ENCODE data around the gene SLC25A47.
A peak's percentile ranks its signal among the peaks of the same experiment; 100 is the strongest.
"Not testable (repeated sequence)": the region's sequence is repeated elsewhere in the genome, so short reads cannot be mapped to it uniquely, and the experiment has no call there.

Gene SLC25A47

DNA sequence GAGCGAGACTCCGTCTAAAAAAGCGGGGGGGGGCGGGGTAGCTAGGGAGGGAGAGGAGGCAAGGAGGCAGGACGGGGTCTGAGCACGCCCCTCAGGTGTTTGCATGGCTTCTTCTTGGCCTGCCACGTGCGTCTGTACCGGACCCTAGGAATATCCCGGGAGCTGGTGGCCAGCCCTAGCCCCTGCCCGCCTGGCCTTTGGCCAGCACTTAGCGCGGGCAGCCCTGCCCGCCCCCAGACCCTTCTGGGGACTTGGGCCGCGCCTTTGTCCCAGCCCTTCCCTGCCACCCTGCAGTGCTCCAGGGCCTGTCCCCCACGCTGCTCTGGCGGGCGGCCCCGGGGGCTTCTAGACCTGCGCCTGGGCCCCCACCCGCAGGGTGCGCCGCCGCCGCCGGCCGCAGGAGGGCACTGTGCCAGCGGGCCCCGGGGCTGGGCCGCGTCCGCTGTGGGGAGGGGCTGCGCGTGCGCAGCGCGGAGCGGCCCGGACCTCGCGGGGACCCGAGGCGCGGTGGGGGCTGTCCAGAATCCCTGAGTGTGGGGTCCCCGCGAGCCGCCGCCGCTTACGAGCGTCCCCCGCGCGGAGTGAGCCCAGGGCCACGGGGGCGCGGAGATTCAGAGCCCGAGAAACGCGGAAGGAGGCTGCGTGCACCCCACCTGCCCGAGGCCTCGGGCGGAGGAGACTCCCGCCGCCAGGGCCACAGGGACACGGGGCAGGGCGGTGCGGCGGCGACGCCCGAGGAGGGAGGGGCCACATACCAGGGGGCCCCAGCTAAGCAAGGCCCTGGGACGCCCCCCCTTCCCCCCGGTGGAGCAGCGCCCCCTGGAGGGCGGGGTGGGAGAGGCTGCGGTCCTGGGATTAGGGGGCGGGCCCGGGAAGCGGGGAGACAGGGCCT, 37.9 kb upstream of the SLC25A47 start:
- Mint-ChIP-seq H3K4me3 (peak overlapping the region; percentile 77 to 89 (median 79)), H3K27ac (peak overlapping the region in 2 of 3 experiments; percentile 73 to 87), H3K36me3 (ENCODE audit: low read depth) (peaks cover 5% of the 10 kb centered on the region), H3K4me1 (peaks cover 16% of the 10 kb centered on the region), H3K27me3 (ENCODE audit: low read depth) (no peaks in the 10 kb centered on the region), H3K9me3 (no peaks in the 10 kb centered on the region)
- TF ChIP-seq CTCF (IDR thresholded peaks at IDR 0.05; ENCODE audit: unreplicated experiment in 3 of 3) = peak; percentile 72 to 77 (median 75)

DNA sequence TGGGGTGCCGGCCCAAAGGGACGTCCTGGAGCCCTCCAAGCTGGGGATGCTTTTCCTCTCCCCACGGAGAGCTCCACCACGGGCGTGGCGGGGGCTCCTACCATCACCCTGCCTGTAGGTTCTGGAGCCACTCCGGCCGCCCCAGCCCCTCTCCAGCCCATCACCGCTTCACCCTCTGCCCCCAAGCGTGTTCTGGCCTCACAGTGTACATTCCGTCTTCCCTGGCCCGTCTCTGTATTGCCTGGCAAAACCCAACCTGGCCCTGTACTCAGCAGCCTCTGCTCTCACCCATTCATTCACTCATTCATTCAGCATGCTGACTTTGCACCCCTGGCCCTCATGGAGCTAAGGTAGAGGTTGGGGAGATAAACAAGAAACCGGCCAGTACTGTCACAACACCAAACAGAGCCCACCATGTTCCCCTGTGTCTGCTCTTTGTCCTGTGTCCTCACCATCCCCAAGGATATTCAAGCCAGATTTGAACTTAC, 37.2 kb upstream of the SLC25A47 start:
- Mint-ChIP-seq H3K9me3 (no peaks in the 10 kb centered on the region), H3K4me3 (peak overlapping the region; percentile 85 to 89 (median 89)), H3K4me1 (peaks cover 16% of the 10 kb centered on the region), H3K36me3 (ENCODE audit: low read depth) (peaks cover 5% of the 10 kb centered on the region), H3K27me3 (ENCODE audit: low read depth) (no peaks in the 10 kb centered on the region), H3K27ac (peak overlapping the region; percentile 84 to 88 (median 87))
- TF ChIP-seq CTCF (IDR thresholded peaks at IDR 0.05; ENCODE audit: unreplicated experiment in 3 of 3) = no peak

- no peak for TF ChIP-seq CTCF (IDR thresholded peaks at IDR 0.05; ENCODE audit: unreplicated experiment in 3 of 3)
- Mint-ChIP-seq H3K27me3 (ENCODE audit: low read depth) (no peaks in the 10 kb centered on the region), H3K36me3 (ENCODE audit: low read depth) (peaks cover 5% of the 10 kb centered on the region), H3K4me1 (peaks cover 16% of the 10 kb centered on the region), H3K27ac (peak overlapping the region in 2 of 3 experiments; percentile 87 to 88), H3K9me3 (no peaks in the 10 kb centered on the region), H3K4me3 (peak overlapping the region; percentile 85 to 89 (median 89))
These were observed 36.5 kb upstream of the SLC25A47 start for GRCh38 chr14:100286484-100287191.

- Mint-ChIP-seq H3K27ac (peak overlapping the region in 2 of 3 experiments; percentile 48 to 82), H3K9me3 (no peaks in the 10 kb centered on the region), H3K27me3 (ENCODE audit: low read depth) (no peaks in the 10 kb centered on the region), H3K4me3 (peak overlapping the region; percentile 85 to 89 (median 89)), H3K36me3 (ENCODE audit: low read depth) (peaks cover 5% of the 10 kb centered on the region), H3K4me1 (peaks cover 16% of the 10 kb centered on the region)
- TF ChIP-seq CTCF (IDR thresholded peaks at IDR 0.05; ENCODE audit: unreplicated experiment in 3 of 3) = no peak
These were observed 35.7 kb upstream of the SLC25A47 start for GRCh38 chr14:100287202-100287997.

DNA sequence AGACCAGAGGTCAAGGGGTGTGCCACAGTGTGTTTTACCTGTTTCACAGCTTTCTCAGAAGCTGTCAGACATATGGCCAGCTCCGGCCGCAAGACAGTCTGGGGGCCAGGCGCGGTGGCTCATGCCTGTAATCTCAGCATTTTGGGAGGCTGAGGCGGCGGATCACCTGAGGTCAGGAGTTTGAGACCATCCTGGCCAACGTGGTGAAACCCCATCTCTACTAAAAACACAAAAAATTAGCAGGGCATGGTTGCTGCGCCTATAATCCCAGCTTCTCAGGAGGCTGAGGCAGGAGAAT, 35.2 kb upstream of the SLC25A47 start:
- Mint-ChIP-seq H3K4me1 (peaks cover 16% of the 10 kb centered on the region), H3K27ac (peak overlapping the region in 1 of 3 experiments; percentile 82)
- not testable (repeated sequence) for H3K27me3 Mint-ChIP-seq (ENCODE audit: low read depth); H3K9me3 Mint-ChIP-seq; H3K36me3 Mint-ChIP-seq (ENCODE audit: low read depth); H3K4me3 Mint-ChIP-seq
